SK-N-SH (cell line): Measurements from ENCODE around the gene MARCHF3. TPM values are rescaled to one million over a fixed set of nuclear protein-coding genes. Genes with fewer than 3 reads are reported as not detected.

Source experiments
- CTCF ChIA-PET: fragments of 300-600, 350-600 bp; formaldehyde crosslinking; extraction: SDS; loops from one replicate; lab custom pipeline; 2021; lab: Yijun Ruan, JAX
- POLR2A ChIA-PET: fragments of 350-600 bp; sonication (Branson Sonifier 250); formaldehyde crosslinking; extraction: SDS; loops from one replicate; lab custom pipeline; 2020; ENCODE audit warnings: antibody characterized with exemption, inconsistent platforms; lab: Yijun Ruan, JAX
- DNase-seq: peaks from one replicate; pipeline ENCODE4 v3.0.0; 2012
- H2AFZ ChIP-seq: fragments of 200-600 bp; sonication (generic); 2 replicates; pipeline ENCODE4 v1.8.1; 2016; ENCODE audit warnings: antibody characterized with exemption, mild to moderate bottlenecking, low read depth
- H3F3A ChIP-seq: fragments of 200-600 bp; sonication (generic); replicated peaks from 2 replicates; pipeline ENCODE3; 2016; ENCODE audit warnings: antibody characterized with exemption, mild to moderate bottlenecking; ENCODE audit not compliant: insufficient read depth
- H3K27ac ChIP-seq, 2 experiments: fragments of 200-500 bp in 1 of 2; fragments of 200-600 bp in 1 of 2; sonication (Bioruptor generic) in 1 of 2; sonication (generic), shearing (Covaris generic) in 1 of 2; 2 replicates each; pipeline versions ENCODE4 v1.5.1 to v1.6.1; 2014 to 2016; ENCODE audit warnings: low read depth in 2 of 2, inconsistent platforms in 1 of 2, low read length in 1 of 2, mild to moderate bottlenecking in 1 of 2, mixed read lengths in 1 of 2
- H3K27me3 ChIP-seq: fragments of 200-600 bp; sonication (generic), shearing (Covaris generic); 2 replicates; pipeline ENCODE4 v1.6.1; 2016; ENCODE audit warnings: mixed run types; ENCODE audit not compliant: insufficient read depth
- H3K36me3 ChIP-seq, 2 experiments: fragments of 200-500 bp in 1 of 2; fragments of 200-600 bp in 1 of 2; sonication (Bioruptor generic) in 1 of 2; sonication (generic) in 1 of 2; replicated peaks in 1 of 2; 2 replicates each; pipeline versions ENCODE3 to v1.5.1; 2014 to 2016; ENCODE audit warnings: low read length in 1 of 2, mild to moderate bottlenecking in 1 of 2; ENCODE audit not compliant: insufficient read depth in 2 of 2, control insufficient read depth in 1 of 2
- H3K4me1 ChIP-seq, 2 experiments: fragments of 200-500 bp in 1 of 2; fragments of 200-600 bp in 1 of 2; sonication (Bioruptor generic) in 1 of 2; sonication (generic), shearing (Covaris generic) in 1 of 2; 2 replicates each; pipeline versions ENCODE4 v1.5.1 to v1.6.1; 2014 to 2016; ENCODE audit warnings: low read depth in 1 of 2, low read length in 1 of 2, mixed run types in 1 of 2; ENCODE audit not compliant: insufficient read depth in 2 of 2, control insufficient read depth in 1 of 2
- H3K4me2 ChIP-seq: fragments of 200-600 bp; sonication (generic), shearing (Covaris generic); 2 replicates; pipeline ENCODE4 v1.6.1; 2017; ENCODE audit warnings: mixed run types
- H3K4me3 ChIP-seq, 2 experiments: fragments of 200-500 bp in 1 of 2; fragments of 200-600 bp in 1 of 2; sonication (Bioruptor generic) in 1 of 2; sonication (generic), shearing (Covaris generic) in 1 of 2; 2 replicates each; pipeline versions ENCODE4 v1.5.1 to v1.8.1; 2014 to 2016; ENCODE audit warnings: low read depth in 2 of 2, inconsistent platforms in 1 of 2, low read length in 1 of 2, mild to moderate bottlenecking in 1 of 2, mixed read lengths in 1 of 2, moderate library complexity in 1 of 2
- H3K79me2 ChIP-seq: fragments of 200-600 bp; sonication (generic); 2 replicates; pipeline ENCODE4 v1.8.1; 2017; ENCODE audit warnings: mild to moderate bottlenecking; ENCODE audit not compliant: insufficient read depth
- H3K9ac ChIP-seq: fragments of 200-600 bp; sonication (generic); 2 replicates; pipeline ENCODE4 v1.6.1; 2017; ENCODE audit warnings: mixed run types
- H3K9me2 ChIP-seq: fragments of 200-600 bp; sonication (generic); 2 replicates; pipeline ENCODE4 v1.6.1; 2017; ENCODE audit warnings: mixed run types
- H3K9me3 ChIP-seq: fragments of 200-600 bp; sonication (generic); 2 replicates; pipeline ENCODE4 v1.6.1; 2017; ENCODE audit warnings: mixed run types, mild to moderate bottlenecking, moderate library complexity
- H4K20me1 ChIP-seq: fragments of 200-600 bp; sonication (generic); 2 replicates; pipeline ENCODE4 v1.6.1; 2017; ENCODE audit warnings: mild to moderate bottlenecking, mixed run types; ENCODE audit not compliant: insufficient read depth
- CHD2 ChIP-seq: fragments of 150-350 bp; IDR thresholded peaks from 2 replicates; pipeline ENCODE4 v1.6.1; 2018; ENCODE audit warnings: low read length; ENCODE audit not compliant: partially characterized antibody
- EP300 ChIP-seq, 2 experiments: IDR thresholded peaks; 2 replicates each; pipeline versions ENCODE4 v1.4.0 to v1.6.1; 2012; ENCODE audit warnings: borderline replicate concordance in 1 of 2, low read depth in 1 of 2, low read length in 1 of 2
- EZH2phosphoT487 ChIP-seq: fragments of 200-600 bp; sonication (generic); IDR thresholded peaks from 2 replicates; pipeline ENCODE4 v1.6.1; 2017; ENCODE audit warnings: low read depth, mixed run types, mild to moderate bottlenecking, antibody characterized with exemption, moderate library complexity, borderline replicate concordance
- FOSL2 ChIP-seq: IDR thresholded peaks from 2 replicates; pipeline ENCODE4 v1.4.0; 2012; ENCODE audit warnings: low read depth, mild to moderate bottlenecking, moderate library complexity, borderline replicate concordance
- FOXM1 ChIP-seq: IDR thresholded peaks from 2 replicates; pipeline ENCODE4 v1.4.0; 2012; ENCODE audit warnings: low read depth, mild to moderate bottlenecking
- GABPA ChIP-seq: IDR thresholded peaks from 2 replicates; pipeline ENCODE4 v1.4.0; 2012; ENCODE audit warnings: low read depth, mild to moderate bottlenecking
- MAX ChIP-seq: IDR thresholded peaks from 2 replicates; pipeline ENCODE4 v1.4.0; 2012; ENCODE audit warnings: low read depth
- MXI1 ChIP-seq: IDR thresholded peaks from 2 replicates; pipeline ENCODE4 v1.6.1; 2012; ENCODE audit warnings: mild to moderate bottlenecking, low read depth, low read length, improper control_type of control experiment
- NRF1 ChIP-seq: IDR thresholded peaks from 2 replicates; pipeline ENCODE4 v1.6.1; 2012; ENCODE audit warnings: low read depth, mild to moderate bottlenecking, low read length
- PBX3 ChIP-seq: IDR thresholded peaks from 2 replicates; pipeline ENCODE4; 2012
- RAD21 ChIP-seq: IDR thresholded peaks from 2 replicates; pipeline ENCODE4 v1.6.1; 2012; ENCODE audit warnings: mild to moderate bottlenecking, low read length
- REST ChIP-seq: IDR thresholded peaks from 2 replicates; pipeline ENCODE4 v1.6.1; 2012; ENCODE audit warnings: mild to moderate bottlenecking, low read depth, low read length, moderate library complexity
- RFX5 ChIP-seq: IDR thresholded peaks from 2 replicates; pipeline ENCODE4 v1.6.1; 2012; ENCODE audit warnings: mild to moderate bottlenecking, improper control_type of control experiment, low read length
- SMC3 ChIP-seq: IDR thresholded peaks from 2 replicates; pipeline ENCODE4 v1.6.1; 2012; ENCODE audit warnings: low read depth, low read length, improper control_type of control experiment
- USF1 ChIP-seq: IDR thresholded peaks from 2 replicates; pipeline ENCODE4 v1.4.0; 2012; ENCODE audit warnings: low read depth, borderline replicate concordance
- ZBTB33 ChIP-seq: IDR thresholded peaks from 2 replicates; pipeline ENCODE4 v1.4.0; 2012; ENCODE audit warnings: low read depth, borderline replicate concordance
- WGBS: methylation state at CpG from one replicate; pipeline ENCODE4 v1.1.6; 2017; ENCODE audit warnings: low lambda C conversion rate; 5-methylcytosine and 5-hydroxymethylcytosine counted together
- polyA plus RNA-seq, 3 experiments: library from polyadenylated mRNA; depleted of rRNA; stranded (reverse); fragments of >200 nt; gene quantifications; 2 replicates each; pipeline ENCODE4 v1.2.3, GENCODE V29; 2012
- TF ChIP-seq, protein P1 (sequence below): fragments of 150-350 bp; IDR thresholded peaks from 2 replicates; pipeline ENCODE4 v1.6.1; 2016; ENCODE audit warnings: mild to moderate bottlenecking, low read depth, low read length

The MARCHF3 gene
- polyA plus RNA-seq, 1 of the 3 experiments (the other 2 are of a cell fraction) = 21.5 TPM

- H3K27ac ChIP-seq = peak overlapping the region; percentile 16 to 42; a peak in 2 of 4 replicates
- H3K79me2 ChIP-seq = no peaks in the 10 kb centered on the region
- no peak overlapping the region for H3K9ac ChIP-seq
- TF ChIP-seq RFX5 (no peak), MXI1 (no peak), MAX (no peak), USF1 (no peak), PBX3 (no peak), ZBTB33 (no peak), REST (no peak), RAD21 (no peak), EZH2phosphoT487 (no peak), NRF1 (no peak), EP300 (IDR thresholded peaks at IDR 0.05; ENCODE audit: borderline replicate concordance in 1 of 2, low read depth in 1 of 2, low read length in 1 of 2) (no peak), SMC3 (no peak), FOXM1 (no peak), GABPA (no peak), CHD2 (no peak), FOSL2 (no peak)
- TF ChIP-seq, protein P1, sequence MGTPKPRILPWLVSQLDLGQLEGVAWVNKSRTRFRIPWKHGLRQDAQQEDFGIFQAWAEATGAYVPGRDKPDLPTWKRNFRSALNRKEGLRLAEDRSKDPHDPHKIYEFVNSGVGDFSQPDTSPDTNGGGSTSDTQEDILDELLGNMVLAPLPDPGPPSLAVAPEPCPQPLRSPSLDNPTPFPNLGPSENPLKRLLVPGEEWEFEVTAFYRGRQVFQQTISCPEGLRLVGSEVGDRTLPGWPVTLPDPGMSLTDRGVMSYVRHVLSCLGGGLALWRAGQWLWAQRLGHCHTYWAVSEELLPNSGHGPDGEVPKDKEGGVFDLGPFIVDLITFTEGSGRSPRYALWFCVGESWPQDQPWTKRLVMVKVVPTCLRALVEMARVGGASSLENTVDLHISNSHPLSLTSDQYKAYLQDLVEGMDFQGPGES = no peak
- H4K20me1 ChIP-seq = no peaks in the 10 kb centered on the region
- peak overlapping the region; percentile 35 for H3K4me2 ChIP-seq
- H3K9me2 ChIP-seq = no peaks in the 10 kb centered on the region
- no peak overlapping the region for H3K4me3 ChIP-seq
- no peaks in the 10 kb centered on the region for H3K27me3 ChIP-seq
- no peaks in the 10 kb centered on the region for H3K9me3 ChIP-seq
- WGBS = 73% methylated on average over 2 of the region's 2 CpGs
- H3F3A ChIP-seq = peaks cover 9% of the 10 kb centered on the region
- DNase-seq = no peak
- H2AFZ ChIP-seq = no peak overlapping the region
- H3K4me1 ChIP-seq = peaks cover 3% of the 10 kb centered on the region in 2 experiments; a peak in 2 of 4 replicates
- ChIA-PET POLR2A (no interaction called here), CTCF (interaction anchor here (1.2 kb wide), 1 partner anchor 35 kb away, joined by 3 read pairs; no protein-coding TSS in a partner anchor)
- H3K36me3 ChIP-seq = peaks cover 0 to 2% of the 10 kb centered on the region in 2 experiments
Observed at GRCh38 chr5:126883564-126884245, 146.7 kb downstream of the MARCHF3 start.
